ENCODE measurements around the gene LGALS3.

- TF ChIP-seq GATA2 (IDR thresholded peaks at IDR 0.05; ENCODE audit: low read depth, low read length) (no peak), GATA3 (IDR thresholded peaks at IDR 0.05; ENCODE audit: low read depth, low read length) (no peak)
Measured at GRCh38 chr14:55103005-55103640, 25.9 kb upstream of the LGALS3 start.

Measured in SH-SY5Y (cell line).